Measurements from ENCODE around the gene EIF2S2. TPM values are rescaled to one million over a fixed set of nuclear protein-coding genes. Genes with fewer than 3 reads are reported as not detected.

The EIF2S2 gene
- total RNA-seq, 5 donors from 2014 or later (not counting 1 experiment from before 2014, with no cell fraction given) = 20.6 to 54.7 (median 48.9) TPM

GRCh38 chr20:34123309-34123708 is 11.3 kb upstream of the EIF2S2 start:
- ChIA-PET CTCF (interaction anchor here (0.7 kb wide), 2 partner anchors 11 to 392 kb away, joined by 5 to 7 read pairs; no protein-coding TSS in a partner anchor), POLR2A (interaction anchor here (0.6 to 0.7 kb wide), 2 partner anchors 118 to 314 kb away, joined by 4 to 7 read pairs; partner anchors contain the start of gene ASIP (in 1 of the 2))
- Mint-ChIP-seq H3K27me3 (peaks cover 0 to 6% of the 10 kb centered on the region in 2 donors), H3K4me3 (no peak overlapping the region), H3K27ac (no peak overlapping the region), H3K4me1 (peaks cover 0 to 4% (median 0%) of the 10 kb centered on the region in 3 donors), H3K36me3 (no peaks in the 10 kb centered on the region), H3K9me3 (no peaks in the 10 kb centered on the region)
- no peaks in the 10 kb centered on the region for H3K9me3 ChIP-seq
- no peak overlapping the region for H3K27ac ChIP-seq (ENCODE audit: low read length)
- H3K4me3 ChIP-seq (ENCODE audit: control insufficient read depth in 1 of 2, extremely low read depth in 1 of 2, low read length in 1 of 2) = no peak overlapping the region
- ATAC-seq (replicated peaks in 1 of 4) = no peak
- H3K4me1 ChIP-seq (ENCODE audit: control insufficient read depth in 1 of 2, extremely low read depth in 1 of 2, insufficient read depth in 2 of 2, low read length in 2 of 2) = no peaks in the 10 kb centered on the region
- no peak for DNase-seq
- no peaks in the 10 kb centered on the region for H3K36me3 ChIP-seq (ENCODE audit: control insufficient read depth in 2 of 2, extremely low read depth in 1 of 2, insufficient read depth in 1 of 2, low read length in 1 of 2)
- H3K27me3 ChIP-seq (replicated peaks in 1 of 2; ENCODE audit: control insufficient read depth in 2 of 2, extremely low read depth in 1 of 2, insufficient read depth in 2 of 2, low read length in 1 of 2) = peaks cover 0 to 7% of the 10 kb centered on the region in 2 experiments

- WGBS (ENCODE audit: insufficient coverage) = 95% methylated on average over 38 of the region's 43 CpGs
- Mint-ChIP-seq H3K9me3 (no peaks in the 10 kb centered on the region), H3K4me1 (peaks cover 0 to 4% (median 0%) of the 10 kb centered on the region in 3 donors), H3K36me3 (no peaks in the 10 kb centered on the region), H3K27ac (no peak overlapping the region), H3K27me3 (peaks cover 0 to 6% of the 10 kb centered on the region in 2 donors), H3K4me3 (no peak overlapping the region)
- Histone ChIP-seq H3K9me3 (no peaks in the 10 kb centered on the region), H3K27ac (ENCODE audit: low read length) (no peak overlapping the region), H3K27me3 (replicated peaks in 1 of 2; ENCODE audit: control insufficient read depth in 2 of 2, extremely low read depth in 1 of 2, insufficient read depth in 2 of 2, low read length in 1 of 2) (peaks cover 0 to 7% of the 10 kb centered on the region in 2 experiments), H3K36me3 (ENCODE audit: control insufficient read depth in 2 of 2, extremely low read depth in 1 of 2, insufficient read depth in 1 of 2, low read length in 1 of 2) (no peaks in the 10 kb centered on the region), H3K4me3 (ENCODE audit: control insufficient read depth in 1 of 2, extremely low read depth in 1 of 2, low read length in 1 of 2) (no peak overlapping the region), H3K4me1 (ENCODE audit: control insufficient read depth in 1 of 2, extremely low read depth in 1 of 2, insufficient read depth in 2 of 2, low read length in 2 of 2) (no peaks in the 10 kb centered on the region)
- POLR2A ChIA-PET = interaction anchor here in 1 of 2 donors (0.7 kb wide), 1 partner anchor 119 kb away, joined by 7 read pairs; the partner anchor contains the start of gene ASIP
- DNase-seq = no peak
- CTCF ChIA-PET = interaction anchor here in 1 of 2 donors (0.5 kb wide), 2 partner anchors 139 to 291 kb away, joined by 3 to 9 read pairs; no protein-coding TSS in a partner anchor
- ATAC-seq (replicated peaks in 1 of 4) = no peak
Observed at GRCh38 chr20:34122274-34122980, 10.4 kb upstream of the EIF2S2 start.

DNA sequence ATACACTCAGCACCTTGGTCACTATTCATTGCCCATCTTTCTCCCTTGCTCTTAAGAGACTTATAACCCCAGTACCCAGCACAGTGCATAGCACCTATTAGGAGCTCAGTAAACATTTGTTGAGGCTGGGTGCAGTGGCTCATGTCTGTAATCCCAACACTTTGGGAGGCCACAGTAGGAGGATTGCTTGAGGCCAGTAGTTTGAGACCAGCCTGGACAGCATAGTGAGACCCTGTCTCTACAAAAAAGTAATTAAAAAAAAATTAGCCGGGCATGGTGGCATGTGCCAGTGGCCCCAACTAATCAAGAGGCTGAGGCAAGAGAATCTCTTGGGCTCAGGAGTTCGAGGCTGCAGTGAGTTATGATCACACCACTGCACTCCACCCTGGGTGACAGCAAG is 8.2 kb upstream of the EIF2S2 start:
- whole genome bisulfite sequencing (ENCODE audit: insufficient coverage) = 100% methylated on average over 1 of the region's 2 CpGs
- H3K27me3 Mint-ChIP-seq = peaks cover 0 to 1% of the 10 kb centered on the region in 2 donors
- no peaks in the 10 kb centered on the region for H3K9me3 Mint-ChIP-seq
- CTCF ChIA-PET = no interaction called here
- DNase-seq (no peak), ATAC-seq (replicated peaks in 1 of 4) (no peak)
- Histone ChIP-seq H3K27me3 (replicated peaks in 1 of 2; ENCODE audit: control insufficient read depth in 2 of 2, extremely low read depth in 1 of 2, insufficient read depth in 2 of 2, low read length in 1 of 2) (peaks cover 0 to 7% of the 10 kb centered on the region in 2 experiments), H3K27ac (ENCODE audit: low read length) (no peak overlapping the region), H3K9me3 (no peaks in the 10 kb centered on the region), H3K4me1 (ENCODE audit: control insufficient read depth in 1 of 2, extremely low read depth in 1 of 2, insufficient read depth in 2 of 2, low read length in 2 of 2) (no peaks in the 10 kb centered on the region), H3K36me3 (ENCODE audit: control insufficient read depth in 2 of 2, extremely low read depth in 1 of 2, insufficient read depth in 1 of 2, low read length in 1 of 2) (no peaks in the 10 kb centered on the region), H3K4me3 (ENCODE audit: control insufficient read depth in 1 of 2, extremely low read depth in 1 of 2, low read length in 1 of 2) (no peak overlapping the region)
- POLR2A ChIA-PET = no interaction called here
- H3K4me1 Mint-ChIP-seq = peaks cover 0 to 4% (median 0%) of the 10 kb centered on the region in 3 donors
- H3K4me3 Mint-ChIP-seq = no peak overlapping the region
- no peak overlapping the region for H3K27ac Mint-ChIP-seq
- no peaks in the 10 kb centered on the region for H3K36me3 Mint-ChIP-seq

DNA sequence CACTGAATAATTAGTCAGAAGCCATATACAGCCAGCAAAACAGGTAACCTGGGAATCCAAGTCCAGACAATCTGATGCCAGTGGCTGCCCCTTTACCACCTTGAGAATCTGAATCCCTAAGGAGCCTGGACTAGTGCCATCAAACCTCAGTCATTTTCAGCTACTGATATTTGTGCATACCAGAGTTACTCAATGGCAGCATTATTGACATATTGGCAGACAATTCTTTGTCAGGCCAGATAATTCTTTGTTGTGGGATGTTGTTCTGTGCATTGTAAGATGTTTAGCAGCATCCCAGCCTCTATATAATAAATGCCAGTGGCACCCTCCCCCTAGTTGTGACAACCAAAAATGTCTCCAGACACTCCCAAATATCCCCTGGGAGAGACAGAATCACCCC is 3.2 kb upstream of the EIF2S2 start:
- Mint-ChIP-seq H3K27me3 (no peaks in the 10 kb centered on the region), H3K9me3 (no peaks in the 10 kb centered on the region), H3K4me1 (peaks cover 14 to 17% (median 17%) of the 10 kb centered on the region in 3 donors), H3K36me3 (peaks cover 3% of the 10 kb centered on the region), H3K27ac (no peak overlapping the region), H3K4me3 (no peak overlapping the region)
- Histone ChIP-seq H3K27me3 (replicated peaks in 1 of 2; ENCODE audit: control insufficient read depth in 2 of 2, extremely low read depth in 1 of 2, insufficient read depth in 2 of 2, low read length in 1 of 2) (no peaks in the 10 kb centered on the region), H3K36me3 (ENCODE audit: control insufficient read depth in 2 of 2, extremely low read depth in 1 of 2, insufficient read depth in 1 of 2, low read length in 1 of 2) (no peaks in the 10 kb centered on the region), H3K4me3 (ENCODE audit: control insufficient read depth in 1 of 2, extremely low read depth in 1 of 2, low read length in 1 of 2) (no peak overlapping the region), H3K9me3 (no peaks in the 10 kb centered on the region), H3K4me1 (ENCODE audit: control insufficient read depth in 1 of 2, extremely low read depth in 1 of 2, insufficient read depth in 2 of 2, low read length in 2 of 2) (peaks cover 5 to 11% of the 10 kb centered on the region in 2 experiments), H3K27ac (ENCODE audit: low read length) (no peak overlapping the region)
- ChIA-PET CTCF (interaction anchor here in 1 of 2 donors (0.5 kb wide), 1 partner anchor 44 kb away, joined by 3 read pairs; no protein-coding TSS in a partner anchor), POLR2A (interaction anchor here in 1 of 2 donors (0.7 kb wide), 1 partner anchor 383 kb away, joined by 5 read pairs; no protein-coding TSS in a partner anchor)
- DNase-seq = no peak
- ATAC-seq (replicated peaks in 1 of 4) = no peak

DNA sequence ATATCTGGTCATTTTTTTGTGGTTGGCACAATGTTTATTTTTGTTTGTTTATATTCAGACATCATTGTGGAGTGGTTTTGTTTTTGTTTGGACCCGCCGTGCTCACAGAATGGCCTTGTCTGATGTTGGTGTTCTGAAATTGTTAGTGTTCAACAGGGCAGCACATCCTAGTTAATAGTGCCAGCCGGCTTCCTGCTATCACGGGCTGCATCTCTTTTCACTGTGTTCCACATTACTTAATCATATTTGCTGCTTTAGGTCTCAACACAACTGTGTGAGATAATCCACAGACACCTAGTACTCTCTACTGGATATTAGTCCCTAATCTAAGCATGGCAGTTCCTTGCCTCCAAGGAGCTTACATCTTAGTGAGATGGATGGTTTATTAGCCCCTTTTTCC is 2.8 kb upstream of the EIF2S2 start:
- no peak overlapping the region for H3K27ac Mint-ChIP-seq
- CTCF ChIA-PET = no interaction called here

GRCh38 chr20:34112600-34113101 is 608 bp upstream of the EIF2S2 start:
- CTCF ChIA-PET = interaction anchor here (0.5 to 1.7 kb wide), 11 partner anchors 11 to 558 kb away, joined by 3 to 10 read pairs (median 4); partner anchors contain the start of genes CHMP4B (in 1 of the 2) and RALY (in 1 of the 2)
- peak overlapping the region; percentile 96 to 99 for H3K27ac Mint-ChIP-seq
- ATAC-seq (replicated peaks in 1 of 4) (peak in 3 of 4 experiments; percentile 1 to 4 (median 4)), DNase-seq (peak in 6 of 35 experiments; percentile 7 to 24 (median 13))
- Histone ChIP-seq H3K4me1 (ENCODE audit: control insufficient read depth in 1 of 2, extremely low read depth in 1 of 2, insufficient read depth in 2 of 2, low read length in 2 of 2) (peaks cover 8 to 29% of the 10 kb centered on the region in 2 experiments), H3K36me3 (ENCODE audit: control insufficient read depth in 2 of 2, extremely low read depth in 1 of 2, insufficient read depth in 1 of 2, low read length in 1 of 2) (peaks cover 0 to 5% of the 10 kb centered on the region in 2 donors), H3K4me3 (ENCODE audit: control insufficient read depth in 1 of 2, extremely low read depth in 1 of 2, low read length in 1 of 2) (peak overlapping the region; percentile 78 to 90), H3K27me3 (replicated peaks in 1 of 2; ENCODE audit: control insufficient read depth in 2 of 2, extremely low read depth in 1 of 2, insufficient read depth in 2 of 2, low read length in 1 of 2) (no peaks in the 10 kb centered on the region), H3K27ac (ENCODE audit: low read length) (peak overlapping the region; percentile 87), H3K9me3 (no peaks in the 10 kb centered on the region)
- H3K27me3 Mint-ChIP-seq = no peaks in the 10 kb centered on the region
- H3K9me3 Mint-ChIP-seq = no peaks in the 10 kb centered on the region
- H3K4me3 Mint-ChIP-seq = peak overlapping the region; percentile 95 to 97 (median 96)
- POLR2A ChIA-PET = interaction anchor here (0.6 to 1.4 kb wide), 11 partner anchors 13 to 1842 kb away, joined by 3 to 11 read pairs (median 4); partner anchors contain the start of genes CHMP4B (in 1 of the 2), RALY (in 1 of the 2) and SCAND1 (in 1 of the 2)
- H3K4me1 Mint-ChIP-seq = peaks cover 38 to 42% (median 41%) of the 10 kb centered on the region in 3 donors
- WGBS (ENCODE audit: insufficient coverage) = 4% methylated on average over 11 of the region's 18 CpGs
- peaks cover 12% of the 10 kb centered on the region for H3K36me3 Mint-ChIP-seq

More for the DNA sequence above, 2.8 kb upstream of the EIF2S2 start:
- DNase-seq (no peak), ATAC-seq (replicated peaks in 1 of 4) (no peak)
- WGBS (ENCODE audit: insufficient coverage) = 100% methylated on average over 2 of the region's 4 CpGs
- no peak overlapping the region for H3K27ac ChIP-seq (ENCODE audit: low read length)
- Mint-ChIP-seq H3K27me3 (no peaks in the 10 kb centered on the region), H3K4me3 (no peak overlapping the region), H3K9me3 (no peaks in the 10 kb centered on the region), H3K36me3 (peaks cover 6% of the 10 kb centered on the region), H3K4me1 (peaks cover 17 to 21% (median 20%) of the 10 kb centered on the region in 3 donors)
- H3K27me3 ChIP-seq (replicated peaks in 1 of 2; ENCODE audit: control insufficient read depth in 2 of 2, extremely low read depth in 1 of 2, insufficient read depth in 2 of 2, low read length in 1 of 2) = no peaks in the 10 kb centered on the region
- POLR2A ChIA-PET = no interaction called here
- H3K4me3 ChIP-seq (ENCODE audit: control insufficient read depth in 1 of 2, extremely low read depth in 1 of 2, low read length in 1 of 2) = no peak overlapping the region
- H3K36me3 ChIP-seq (ENCODE audit: control insufficient read depth in 2 of 2, extremely low read depth in 1 of 2, insufficient read depth in 1 of 2, low read length in 1 of 2) = no peaks in the 10 kb centered on the region
- H3K4me1 ChIP-seq (ENCODE audit: control insufficient read depth in 1 of 2, extremely low read depth in 1 of 2, insufficient read depth in 2 of 2, low read length in 2 of 2) = peaks cover 5 to 15% of the 10 kb centered on the region in 2 experiments
- H3K9me3 ChIP-seq = no peaks in the 10 kb centered on the region
